ENCODE results near the gene SRR.

DNA sequence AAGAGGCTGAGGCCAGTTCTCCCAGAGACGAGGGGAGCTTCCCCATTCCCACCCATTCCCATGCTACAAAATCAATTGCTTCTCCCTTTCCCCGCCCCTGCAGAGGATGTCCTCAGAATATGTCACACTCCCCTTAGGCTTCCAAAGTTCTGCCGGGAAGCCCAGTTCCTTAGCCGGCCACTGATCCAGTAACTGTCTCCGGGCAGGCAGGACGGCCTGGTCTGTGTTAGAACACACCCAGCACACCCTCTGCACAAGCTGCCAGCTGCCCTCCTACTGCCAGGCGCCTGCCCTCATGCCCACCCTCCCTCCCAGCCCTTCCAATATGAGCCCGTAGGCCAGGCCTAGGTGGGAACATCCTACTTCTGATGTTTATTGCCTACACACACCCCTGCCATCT, 64.6 kb downstream of the SRR start:
- TF ChIP-seq FOXA2 (IDR thresholded peaks at IDR 0.05) (no peak), JUND (IDR thresholded peaks at IDR 0.05) (no peak), RAD21 (IDR thresholded peaks at IDR 0.05) (no peak)
- TF ChIP-seq, protein P1, sequence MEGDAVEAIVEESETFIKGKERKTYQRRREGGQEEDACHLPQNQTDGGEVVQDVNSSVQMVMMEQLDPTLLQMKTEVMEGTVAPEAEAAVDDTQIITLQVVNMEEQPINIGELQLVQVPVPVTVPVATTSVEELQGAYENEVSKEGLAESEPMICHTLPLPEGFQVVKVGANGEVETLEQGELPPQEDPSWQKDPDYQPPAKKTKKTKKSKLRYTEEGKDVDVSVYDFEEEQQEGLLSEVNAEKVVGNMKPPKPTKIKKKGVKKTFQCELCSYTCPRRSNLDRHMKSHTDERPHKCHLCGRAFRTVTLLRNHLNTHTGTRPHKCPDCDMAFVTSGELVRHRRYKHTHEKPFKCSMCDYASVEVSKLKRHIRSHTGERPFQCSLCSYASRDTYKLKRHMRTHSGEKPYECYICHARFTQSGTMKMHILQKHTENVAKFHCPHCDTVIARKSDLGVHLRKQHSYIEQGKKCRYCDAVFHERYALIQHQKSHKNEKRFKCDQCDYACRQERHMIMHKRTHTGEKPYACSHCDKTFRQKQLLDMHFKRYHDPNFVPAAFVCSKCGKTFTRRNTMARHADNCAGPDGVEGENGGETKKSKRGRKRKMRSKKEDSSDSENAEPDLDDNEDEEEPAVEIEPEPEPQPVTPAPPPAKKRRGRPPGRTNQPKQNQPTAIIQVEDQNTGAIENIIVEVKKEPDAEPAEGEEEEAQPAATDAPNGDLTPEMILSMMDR (IDR thresholded peaks at IDR 0.05; ENCODE audit: low read depth, low read length, missing input control), result no peak
